Prostate gland (tissue), 2 donors: ENCODE results near the gene C12orf54. TPM values are rescaled to one million over a fixed set of nuclear protein-coding genes. Genes with fewer than 3 reads are reported as not detected.
"Not testable (repeated sequence)": the region's sequence is repeated elsewhere in the genome, so short reads cannot be mapped to it uniquely, and the experiment has no call there.

Experiments
- DNase-seq: peaks from one replicate; pipeline ENCODE4 v3.0.0-alpha.2; 2019; ENCODE audit warnings: low spot score
- H3K27ac ChIP-seq, 2 donors: fragments of 200-600 bp; sonication (generic); 2 replicates each; pipeline ENCODE4 v1.5.1; 2017 to 2019
- H3K27me3 ChIP-seq: fragments of 200-600 bp; sonication (generic); replicated peaks from 2 replicates; pipeline ENCODE4 v1.5.1; 2019; ENCODE audit not compliant: insufficient read depth
- H3K36me3 ChIP-seq, 2 donors: fragments of 200-600 bp; sonication (generic); 1 replicate in 1 of 2; 2 replicates in 1 of 2; pipeline versions ENCODE4 v1.5.1 to v1.8.1; 2017 to 2019
- H3K4me1 ChIP-seq: fragments of 200-600 bp; sonication (generic); replicated peaks from 2 replicates; pipeline ENCODE4 v1.5.1; 2019
- H3K4me3 ChIP-seq, 2 donors: fragments of 200-600 bp; sonication (generic); 2 replicates each; pipeline ENCODE4 v1.5.1; 2017 to 2019
- H3K9me3 ChIP-seq: fragments of 200-600 bp; sonication (generic); 2 replicates; pipeline ENCODE4 v1.5.1; 2017
- POLR2A ChIP-seq: fragments of 450-650 bp; IDR thresholded peaks from one replicate; pipeline ENCODE4 v1.6.1; 2016; ENCODE audit warnings: antibody characterized with exemption, mild to moderate bottlenecking
- POLR2AphosphoS5 ChIP-seq: sonication (generic); formaldehyde crosslinking; IDR thresholded peaks from one replicate; pipeline ENCODE4 v1.6.1; 2017; ENCODE audit warnings: antibody characterized with exemption
- whole genome bisulfite sequencing: methylation state at CpG from one replicate; pipeline ENCODE4 v1.1.5; 2018; 5-methylcytosine and 5-hydroxymethylcytosine counted together
- intact Hi-C: fragments of 100-400 bp; cut with DNase I; formaldehyde crosslinking; loops from one replicate; pipeline ENCODE4 v1.14.2; 2022
- total RNA-seq, 2 donors: library from RNA; depleted of rRNA; stranded (reverse); fragments of >200 nt; gene quantifications; one replicate each; pipeline ENCODE4 v1.1.0, GENCODE V29; 2016
- TF ChIP-seq, protein P1 (sequence below), 4 experiments: fragments of 200-600 bp in 2 of 4; fragments of 450-650 bp in 2 of 4; sonication (generic) in 2 of 4; IDR thresholded peaks; 1 replicate in 3 of 4; 2 replicates in 1 of 4; pipeline ENCODE4 v1.5.1; 2016 to 2019; ENCODE audit warnings: antibody characterized with exemption in 4 of 4, mild to moderate bottlenecking in 2 of 4, moderate library complexity in 2 of 4

Gene C12orf54
- total RNA-seq, 2 donors from 2014 or later, result 6.0 TPM; not detected in 1

DNA sequence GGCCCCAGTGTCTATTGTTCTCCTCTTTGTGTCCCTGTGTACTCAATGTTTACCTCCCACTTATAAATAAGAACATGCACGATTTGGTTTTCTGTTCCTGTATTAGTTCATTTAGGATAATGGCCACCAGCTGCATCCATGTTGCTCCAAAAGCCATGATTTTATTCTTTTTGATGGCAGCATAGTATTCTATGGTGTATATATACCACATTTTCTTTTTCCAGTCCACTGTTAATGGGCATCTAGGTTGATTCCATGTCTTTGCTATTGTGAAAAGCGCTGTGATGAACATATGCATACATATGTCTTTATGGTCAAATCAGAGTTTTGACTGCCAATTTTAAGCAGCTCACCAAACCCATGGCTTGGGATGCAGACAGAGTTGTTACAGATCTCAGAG, 27.2 kb upstream of the C12orf54 start:
- H3K36me3 ChIP-seq, result no peaks in the 10 kb centered on the region
- 77% methylated on average over 2 of the region's 2 CpGs for WGBS
- intact Hi-C loops, result loop anchor here (10.0 kb wide), 1 partner anchor 170 kb away; no protein-coding TSS in a partner anchor
- H3K9me3 ChIP-seq, result no peaks in the 10 kb centered on the region
- DNase-seq, result no peak
- no peaks in the 10 kb centered on the region for H3K27me3 ChIP-seq
- H3K4me3 ChIP-seq, result no peak overlapping the region
- H3K27ac ChIP-seq, result no peak overlapping the region
- H3K4me1 ChIP-seq, result no peaks in the 10 kb centered on the region
- TF ChIP-seq, protein P1, sequence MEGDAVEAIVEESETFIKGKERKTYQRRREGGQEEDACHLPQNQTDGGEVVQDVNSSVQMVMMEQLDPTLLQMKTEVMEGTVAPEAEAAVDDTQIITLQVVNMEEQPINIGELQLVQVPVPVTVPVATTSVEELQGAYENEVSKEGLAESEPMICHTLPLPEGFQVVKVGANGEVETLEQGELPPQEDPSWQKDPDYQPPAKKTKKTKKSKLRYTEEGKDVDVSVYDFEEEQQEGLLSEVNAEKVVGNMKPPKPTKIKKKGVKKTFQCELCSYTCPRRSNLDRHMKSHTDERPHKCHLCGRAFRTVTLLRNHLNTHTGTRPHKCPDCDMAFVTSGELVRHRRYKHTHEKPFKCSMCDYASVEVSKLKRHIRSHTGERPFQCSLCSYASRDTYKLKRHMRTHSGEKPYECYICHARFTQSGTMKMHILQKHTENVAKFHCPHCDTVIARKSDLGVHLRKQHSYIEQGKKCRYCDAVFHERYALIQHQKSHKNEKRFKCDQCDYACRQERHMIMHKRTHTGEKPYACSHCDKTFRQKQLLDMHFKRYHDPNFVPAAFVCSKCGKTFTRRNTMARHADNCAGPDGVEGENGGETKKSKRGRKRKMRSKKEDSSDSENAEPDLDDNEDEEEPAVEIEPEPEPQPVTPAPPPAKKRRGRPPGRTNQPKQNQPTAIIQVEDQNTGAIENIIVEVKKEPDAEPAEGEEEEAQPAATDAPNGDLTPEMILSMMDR (IDR thresholded peaks at IDR 0.05), result no peak
- TF ChIP-seq POLR2AphosphoS5, result no peak
- no peak for TF ChIP-seq POLR2A

DNA sequence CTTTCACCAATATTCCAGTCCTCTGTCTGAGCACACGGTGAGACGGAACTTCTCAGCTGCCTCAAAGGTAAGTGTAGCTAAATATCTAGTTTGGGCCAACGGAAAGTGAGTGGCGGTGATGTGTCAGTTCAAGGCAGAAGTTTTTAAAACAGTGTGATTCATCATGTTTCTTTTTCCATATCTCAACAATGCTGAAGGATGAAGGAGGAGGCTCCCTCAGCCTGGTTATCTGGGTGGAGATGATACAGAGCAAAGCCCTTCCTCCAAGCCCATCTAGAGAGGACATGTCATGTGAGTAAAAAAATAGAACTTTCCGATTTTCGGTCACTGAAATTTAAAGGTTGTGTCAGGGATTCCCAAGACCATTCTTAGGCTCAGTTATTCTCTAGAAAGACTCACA, 23.0 kb upstream of the C12orf54 start:
- WGBS, result 93% methylated on average over 6 of the region's 6 CpGs
- intact Hi-C loops, result loop anchor here (10.0 kb wide), 1 partner anchor 174 kb away; no protein-coding TSS in a partner anchor
- no peak overlapping the region for H3K4me3 ChIP-seq
- DNase-seq, result no peak
- no peaks in the 10 kb centered on the region for H3K4me1 ChIP-seq
- no peaks in the 10 kb centered on the region for H3K36me3 ChIP-seq
- no peaks in the 10 kb centered on the region for H3K9me3 ChIP-seq
- TF ChIP-seq, protein P1 (IDR thresholded peaks at IDR 0.05), result no peak
- TF ChIP-seq POLR2AphosphoS5 (no peak), POLR2A (no peak)
- H3K27ac ChIP-seq, result no peak overlapping the region
- no peaks in the 10 kb centered on the region for H3K27me3 ChIP-seq

- H3K36me3 ChIP-seq, H3K4me3 ChIP-seq, intact Hi-C loops, H3K27me3 ChIP-seq, H3K9me3 ChIP-seq, H3K4me1 ChIP-seq, DNase-seq, H3K27ac ChIP-seq: not testable (repeated sequence)
- WGBS, result 76% methylated on average over 9 of the region's 9 CpGs
Observed at GRCh38 chr12:48469027-48469426, 13.3 kb upstream of the C12orf54 start.

DNA sequence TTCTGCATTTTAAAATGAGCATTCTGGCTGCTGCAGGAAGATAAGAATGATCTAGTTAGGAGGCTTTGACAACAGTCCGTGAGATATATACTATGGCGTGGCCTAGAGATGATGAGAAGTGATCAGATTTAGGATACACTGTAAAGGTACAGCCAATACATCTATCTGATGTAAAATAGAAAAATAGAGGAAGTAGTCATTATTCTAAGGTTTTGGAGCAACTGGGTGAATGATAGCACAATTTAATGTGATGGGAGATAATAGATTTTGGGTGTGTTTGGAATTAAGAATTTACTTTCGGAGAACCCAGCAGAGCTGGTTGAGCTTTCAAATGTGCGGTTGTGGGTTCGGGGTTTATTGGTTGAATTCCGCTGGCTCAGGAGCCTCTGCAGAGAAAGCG, 10.0 kb upstream of the C12orf54 start, which contains the start of gene ANP32D:
Gene ANP32D (plus strand): TSS at position 301 of the 400 bp plus-strand sequence. CDS start 106 bp downstream, outside the sequence.
- intact Hi-C loops, result no loop called here
- Histone ChIP-seq H3K9me3 (no peaks in the 10 kb centered on the region), H3K4me3 (no peak within 1 kb of the TSS), H3K27ac (no peak within 1 kb of the TSS), H3K27me3 (no peaks in the 10 kb centered on the region), H3K4me1 (no peaks in the 10 kb centered on the region), H3K36me3 (no peaks in the 10 kb centered on the region)
- WGBS, result 95% methylated on average over 7 of the region's 7 CpGs
- TF ChIP-seq POLR2A, result no peak
- TF ChIP-seq, protein P1 (IDR thresholded peaks at IDR 0.05), result no peak
- TF ChIP-seq POLR2AphosphoS5, result no peak
- DNase-seq, result no peak

- DNase-seq, result no peak
- H3K9me3 ChIP-seq, result no peaks in the 10 kb centered on the region
- 77% methylated on average over 9 of the region's 9 CpGs for WGBS
- no peaks in the 10 kb centered on the region for H3K27me3 ChIP-seq
- no peaks in the 10 kb centered on the region for H3K4me1 ChIP-seq
- intact Hi-C loops, result no loop called here
- no peak for TF ChIP-seq POLR2AphosphoS5
- TF ChIP-seq, protein P1 (IDR thresholded peaks at IDR 0.05), result no peak
- TF ChIP-seq POLR2A, result no peak
- H3K36me3 ChIP-seq, result no peaks in the 10 kb centered on the region
- no peak overlapping the region for H3K27ac ChIP-seq
- H3K4me3 ChIP-seq, result no peak overlapping the region
Observed at GRCh38 chr12:48473061-48473460, 9.2 kb upstream of the C12orf54 start.

GRCh38 chr12:48474497-48474896, 7.8 kb upstream of the C12orf54 start:
- H3K27me3 ChIP-seq, DNase-seq, H3K4me1 ChIP-seq, H3K9me3 ChIP-seq, intact Hi-C loops, H3K36me3 ChIP-seq, H3K27ac ChIP-seq, H3K4me3 ChIP-seq: not testable (repeated sequence)
- WGBS, result 82% methylated on average over 9 of the region's 11 CpGs
